ENCODE results near the gene YKT6. TPM values are rescaled to one million over a fixed set of nuclear protein-coding genes. Genes with fewer than 3 reads are reported as not detected.
"Not testable (repeated sequence)": the region's sequence is repeated elsewhere in the genome, so short reads cannot be mapped to it uniquely, and the experiment has no call there.

The YKT6 gene
- total RNA-seq, 1 experiment from 2014 or later: 118 TPM

- DNase-seq (ENCODE audit: low read depth): no peak
Measured at GRCh38 chr7:44193011-44193802, 7.6 kb upstream of the YKT6 start.

DNA sequence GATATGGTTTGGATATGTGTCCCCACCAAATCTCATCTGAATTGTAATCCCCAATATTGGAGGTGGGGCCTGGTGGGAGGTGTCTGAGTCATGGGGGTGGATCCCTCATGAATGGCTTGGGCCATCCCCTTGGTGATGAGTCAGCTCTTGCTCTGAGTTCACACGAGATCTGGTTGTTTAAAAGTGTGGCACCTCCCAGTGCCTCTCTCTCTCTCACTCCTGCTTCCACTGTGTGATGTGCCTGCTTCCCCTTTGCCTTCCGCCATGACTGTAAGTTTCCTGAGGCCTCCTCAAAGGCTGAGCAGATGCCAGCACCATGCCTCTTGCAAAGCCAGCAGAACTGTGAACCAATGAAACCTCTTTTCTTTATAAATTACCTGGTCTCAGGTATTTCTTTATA, 6.7 kb upstream of the YKT6 start:
- DNase-seq (ENCODE audit: low read depth): peak; percentile 71

GRCh38 chr7:44194562-44195145, 6.1 kb upstream of the YKT6 start:
- no peak for DNase-seq (ENCODE audit: low read depth)

GRCh38 chr7:44195889-44196288, 4.9 kb upstream of the YKT6 start:
- peak; percentile 64 for DNase-seq (ENCODE audit: low read depth)

- DNase-seq (ENCODE audit: low read depth): peak; percentile 74
Measured at GRCh38 chr7:44196450-44196872, 4.3 kb upstream of the YKT6 start.

DNA sequence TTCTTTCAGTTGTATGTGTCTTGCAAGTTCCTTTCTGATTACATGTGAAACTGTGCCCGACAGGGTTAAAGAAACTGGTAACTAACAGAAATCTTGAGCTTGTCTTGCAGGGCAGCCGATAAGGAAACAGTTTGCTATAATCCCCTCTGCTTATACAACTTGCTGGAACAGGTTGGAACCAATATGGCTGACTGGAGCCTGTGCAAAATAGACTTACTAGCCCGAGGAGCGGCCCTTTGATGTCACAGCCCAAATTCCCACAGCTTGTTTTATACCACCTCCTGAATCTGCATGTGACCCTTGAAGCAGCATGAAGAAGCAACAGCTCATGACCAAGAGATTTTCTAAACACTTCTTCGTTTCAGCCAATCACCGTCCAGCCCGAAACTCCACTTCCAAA, 3.3 kb upstream of the YKT6 start:
- no peak for DNase-seq (ENCODE audit: low read depth)

GRCh38 chr7:44200163-44200562, 615 bp upstream of the YKT6 start:
- not testable (repeated sequence) for DNase-seq (ENCODE audit: low read depth)

GRCh38 chr7:44201813-44202212, 1.0 kb downstream of the YKT6 start:
- peak; percentile 45 for DNase-seq (ENCODE audit: low read depth)

GRCh38 chr7:44206008-44206407, 5.2 kb downstream of the YKT6 start:
- DNase-seq (ENCODE audit: low read depth): no peak

- no peak for DNase-seq (ENCODE audit: low read depth)
Measured at GRCh38 chr7:44208085-44208484, 7.3 kb downstream of the YKT6 start.

- no peak for DNase-seq (ENCODE audit: low read depth)
Measured at GRCh38 chr7:44210107-44210506, 9.3 kb downstream of the YKT6 start.

GRCh38 chr7:44211126-44211675, 10.4 kb downstream of the YKT6 start:
- no peak for DNase-seq (ENCODE audit: low read depth)

DNA sequence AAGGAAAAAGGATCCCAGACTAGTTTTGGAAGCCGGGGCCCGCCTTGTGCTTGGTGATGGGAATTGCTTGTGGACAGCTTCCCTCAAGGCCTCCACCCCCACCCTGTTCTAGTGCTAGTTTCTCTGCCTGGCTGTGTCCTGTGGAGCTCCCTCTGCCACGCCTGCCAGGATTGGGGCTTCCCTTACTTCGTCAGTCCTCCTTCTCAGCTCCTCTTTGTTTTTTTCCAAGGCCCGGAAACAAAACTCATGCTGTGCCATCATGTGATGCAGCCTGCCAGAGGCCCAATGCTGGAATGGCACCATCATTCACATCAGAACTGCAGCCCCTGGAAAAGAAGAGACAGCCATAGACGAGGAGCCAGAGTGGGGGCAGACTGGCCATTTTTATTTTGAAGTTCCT, 11.2 kb downstream of the YKT6 start:
- DNase-seq (ENCODE audit: low read depth): no peak

DNA sequence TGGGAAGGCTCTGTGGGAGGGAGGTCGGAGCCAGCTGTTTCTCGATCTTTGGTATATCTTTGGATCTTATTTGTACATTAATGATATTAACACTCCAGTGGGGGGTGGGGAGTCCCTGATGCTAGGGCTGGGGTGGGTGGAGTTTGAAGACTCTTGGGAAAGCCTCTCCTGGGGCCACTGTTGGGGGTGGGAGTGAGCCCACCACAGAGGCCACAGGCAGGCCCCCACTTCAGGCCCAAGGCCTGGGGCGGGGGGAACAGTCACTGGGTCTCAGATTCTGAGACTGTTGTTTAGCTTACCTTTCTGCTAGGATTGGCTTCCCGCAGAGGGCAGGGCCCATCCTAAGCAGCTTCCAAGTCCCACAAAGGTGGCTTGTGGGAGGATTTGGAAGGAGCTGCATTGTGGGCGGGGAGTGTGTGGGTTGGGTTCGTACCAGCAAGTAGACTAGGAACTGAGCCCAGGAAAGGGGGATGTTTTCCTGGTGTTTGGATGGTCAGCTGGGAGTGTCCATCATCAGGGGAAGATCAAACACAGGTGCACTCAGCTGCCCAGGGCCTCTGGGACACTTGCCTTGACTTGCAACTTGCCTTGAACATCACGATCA, 11.9 kb downstream of the YKT6 start:
- no peak for DNase-seq (ENCODE audit: low read depth)

DNA sequence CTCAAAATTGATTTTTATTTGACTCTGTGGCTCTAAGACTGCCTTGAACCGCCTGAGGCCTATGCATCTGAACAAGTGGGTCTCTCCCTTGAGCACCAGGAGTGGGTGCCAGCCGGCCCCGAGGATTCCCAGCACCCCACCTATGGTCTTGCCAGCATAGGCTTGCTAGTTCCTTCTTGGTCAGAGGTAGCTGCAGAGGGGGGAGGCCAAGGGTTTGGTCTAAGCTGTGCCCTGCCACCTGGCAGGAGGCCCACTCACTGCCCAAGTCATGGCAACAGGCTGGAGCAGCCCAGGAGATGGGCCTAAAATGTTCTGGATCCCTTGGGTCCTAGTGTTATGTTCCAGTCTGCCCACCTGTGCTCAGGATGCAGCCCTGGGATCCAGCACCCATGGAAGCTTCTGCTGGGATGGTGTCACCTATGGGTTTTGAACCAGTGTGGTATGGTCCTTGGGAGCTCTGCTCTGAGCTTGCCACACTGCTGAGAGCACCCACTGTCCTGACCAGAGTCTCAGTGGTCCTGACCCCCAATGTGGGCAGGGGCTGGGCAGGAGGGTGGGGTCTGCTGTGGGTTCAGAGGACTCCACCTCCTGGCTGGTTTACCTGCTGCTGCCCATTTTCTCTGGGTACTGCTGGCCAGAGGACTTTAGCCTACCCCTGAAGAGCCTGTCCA, 12.6 kb downstream of the YKT6 start:
- no peak for DNase-seq (ENCODE audit: low read depth)

GRCh38 chr7:44213877-44214388, 13.2 kb downstream of the YKT6 start:
- DNase-seq (ENCODE audit: low read depth): no peak

DNA sequence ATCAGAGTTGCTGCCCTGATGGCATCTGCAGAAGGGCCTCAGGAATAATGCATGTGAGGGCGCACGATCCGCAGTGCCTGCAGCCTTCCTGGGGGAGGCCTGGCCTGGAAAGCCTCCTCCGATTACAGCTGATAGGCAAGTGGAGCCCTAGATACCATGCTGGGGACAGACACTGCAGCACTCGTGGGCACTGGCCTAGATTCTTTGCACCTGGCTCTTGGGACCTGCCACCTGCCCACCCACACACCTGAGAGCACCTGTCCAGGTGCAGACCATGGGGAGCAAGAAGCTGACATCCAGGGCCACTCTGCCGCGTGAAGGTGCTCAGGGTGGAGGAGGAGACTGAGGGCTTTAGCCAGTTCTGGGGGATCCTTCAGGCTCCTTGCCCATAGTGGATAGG, 14.8 kb downstream of the YKT6 start:
- DNase-seq (ENCODE audit: low read depth): no peak

GRCh38 chr7:44216019-44216418, 15.2 kb downstream of the YKT6 start:
- no peak for DNase-seq (ENCODE audit: low read depth)

DNA sequence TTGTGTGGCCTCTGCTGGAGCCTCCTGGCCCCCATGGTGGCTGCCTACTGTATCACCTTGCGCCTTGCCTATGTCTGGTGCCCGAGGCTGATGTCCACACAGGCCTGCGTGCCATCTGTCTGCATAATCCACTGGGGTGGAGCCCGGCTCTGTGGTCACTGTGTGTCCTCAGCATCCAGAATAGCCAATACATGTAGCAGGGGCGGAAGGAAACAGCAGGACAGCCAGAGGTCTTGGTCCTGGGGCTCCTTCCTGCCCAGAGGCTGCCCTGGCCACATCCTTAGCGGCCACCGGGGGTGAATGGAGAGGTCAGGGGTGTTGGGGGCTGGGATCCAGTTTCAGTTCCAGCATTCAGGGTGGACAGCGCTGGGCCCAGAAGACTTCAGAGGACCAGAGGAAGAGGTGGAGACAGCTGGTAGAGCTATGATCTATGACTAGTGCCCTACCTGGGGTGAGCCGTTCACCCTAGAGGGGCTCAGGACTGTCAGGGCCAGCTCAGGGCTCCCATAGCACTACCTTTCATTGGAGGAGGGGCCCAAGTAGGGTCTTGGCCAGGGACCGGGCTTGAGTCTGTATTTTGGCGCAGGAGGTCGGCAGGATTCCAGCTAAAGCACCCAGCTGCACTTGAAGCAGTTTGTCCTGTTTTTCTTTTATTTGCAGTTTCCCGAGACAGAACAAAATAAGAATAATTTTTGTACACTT, 15.9 kb downstream of the YKT6 start:
- peak; percentile 53 for DNase-seq (ENCODE audit: low read depth)

- no peak for DNase-seq (ENCODE audit: low read depth)
Measured at GRCh38 chr7:44217223-44217714, 16.5 kb downstream of the YKT6 start.

DNA sequence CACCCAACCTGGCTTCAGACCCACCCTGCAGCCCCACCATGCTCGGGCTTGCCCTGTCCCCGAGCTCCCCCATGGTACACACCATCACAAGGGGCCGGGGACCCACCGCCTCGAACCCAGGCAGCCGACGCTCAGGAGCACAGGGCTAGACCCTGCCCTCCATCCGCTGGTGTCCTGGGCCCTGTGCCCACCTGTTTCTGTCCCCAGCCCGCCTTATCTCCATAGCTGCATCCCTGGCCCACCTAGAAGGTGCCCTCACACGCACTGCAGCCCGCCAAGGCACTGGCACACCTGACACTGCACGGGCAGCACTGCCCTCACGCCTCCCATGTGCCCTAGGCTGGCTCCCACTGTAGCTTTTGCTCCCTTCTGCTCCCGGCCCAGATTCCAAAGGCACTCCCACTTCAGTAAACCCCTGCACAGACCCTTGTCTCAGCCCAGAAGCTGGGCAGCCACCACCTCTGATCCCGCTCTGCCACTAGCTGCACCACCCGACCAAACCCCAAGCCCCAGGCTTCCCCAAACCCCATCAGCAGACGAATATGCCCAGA, 17.1 kb downstream of the YKT6 start:
- DNase-seq (ENCODE audit: low read depth): no peak

All from RPMI7951 (cell line).